ENCODE measurements around the gene MYL3.
A peak's percentile ranks its signal among the peaks of the same experiment; 100 is the strongest.

MYL3 gene

DNA sequence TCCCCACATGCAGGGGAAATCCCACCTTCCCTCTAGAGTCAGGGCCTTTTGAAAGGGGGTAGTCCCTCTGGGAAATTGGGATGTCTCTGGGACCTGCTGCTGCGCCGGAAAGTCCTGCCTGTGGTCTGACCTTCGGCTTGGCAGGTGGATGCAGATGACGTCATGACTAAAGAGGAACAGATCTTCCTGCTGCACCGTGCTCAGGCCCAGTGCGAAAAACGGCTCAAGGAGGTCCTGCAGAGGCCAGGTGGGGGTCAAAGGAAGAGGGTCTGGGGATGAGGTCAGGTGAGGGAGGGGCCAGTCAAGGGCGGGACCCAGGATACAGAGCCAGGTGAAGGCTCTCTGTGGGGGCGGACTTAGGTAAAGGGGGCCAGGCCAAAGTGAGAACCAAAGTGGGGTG is 30.5 kb upstream of the MYL3 start:
- H3K4me3 Mint-ChIP-seq: no peak overlapping the region
- peaks cover 20% of the 10 kb centered on the region for H3K27me3 Mint-ChIP-seq (ENCODE audit: low read depth, poor library complexity)
- H3K27ac Mint-ChIP-seq: no peak overlapping the region
- H3K4me1 Mint-ChIP-seq: peaks cover 36% of the 10 kb centered on the region
- TF ChIP-seq, protein P1, sequence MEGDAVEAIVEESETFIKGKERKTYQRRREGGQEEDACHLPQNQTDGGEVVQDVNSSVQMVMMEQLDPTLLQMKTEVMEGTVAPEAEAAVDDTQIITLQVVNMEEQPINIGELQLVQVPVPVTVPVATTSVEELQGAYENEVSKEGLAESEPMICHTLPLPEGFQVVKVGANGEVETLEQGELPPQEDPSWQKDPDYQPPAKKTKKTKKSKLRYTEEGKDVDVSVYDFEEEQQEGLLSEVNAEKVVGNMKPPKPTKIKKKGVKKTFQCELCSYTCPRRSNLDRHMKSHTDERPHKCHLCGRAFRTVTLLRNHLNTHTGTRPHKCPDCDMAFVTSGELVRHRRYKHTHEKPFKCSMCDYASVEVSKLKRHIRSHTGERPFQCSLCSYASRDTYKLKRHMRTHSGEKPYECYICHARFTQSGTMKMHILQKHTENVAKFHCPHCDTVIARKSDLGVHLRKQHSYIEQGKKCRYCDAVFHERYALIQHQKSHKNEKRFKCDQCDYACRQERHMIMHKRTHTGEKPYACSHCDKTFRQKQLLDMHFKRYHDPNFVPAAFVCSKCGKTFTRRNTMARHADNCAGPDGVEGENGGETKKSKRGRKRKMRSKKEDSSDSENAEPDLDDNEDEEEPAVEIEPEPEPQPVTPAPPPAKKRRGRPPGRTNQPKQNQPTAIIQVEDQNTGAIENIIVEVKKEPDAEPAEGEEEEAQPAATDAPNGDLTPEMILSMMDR (IDR thresholded peaks at IDR 0.05): no peak
- no peaks in the 10 kb centered on the region for H3K9me3 Mint-ChIP-seq
- no peaks in the 10 kb centered on the region for H3K36me3 Mint-ChIP-seq (ENCODE audit: low read depth)
- DNase-seq: no peak

DNA sequence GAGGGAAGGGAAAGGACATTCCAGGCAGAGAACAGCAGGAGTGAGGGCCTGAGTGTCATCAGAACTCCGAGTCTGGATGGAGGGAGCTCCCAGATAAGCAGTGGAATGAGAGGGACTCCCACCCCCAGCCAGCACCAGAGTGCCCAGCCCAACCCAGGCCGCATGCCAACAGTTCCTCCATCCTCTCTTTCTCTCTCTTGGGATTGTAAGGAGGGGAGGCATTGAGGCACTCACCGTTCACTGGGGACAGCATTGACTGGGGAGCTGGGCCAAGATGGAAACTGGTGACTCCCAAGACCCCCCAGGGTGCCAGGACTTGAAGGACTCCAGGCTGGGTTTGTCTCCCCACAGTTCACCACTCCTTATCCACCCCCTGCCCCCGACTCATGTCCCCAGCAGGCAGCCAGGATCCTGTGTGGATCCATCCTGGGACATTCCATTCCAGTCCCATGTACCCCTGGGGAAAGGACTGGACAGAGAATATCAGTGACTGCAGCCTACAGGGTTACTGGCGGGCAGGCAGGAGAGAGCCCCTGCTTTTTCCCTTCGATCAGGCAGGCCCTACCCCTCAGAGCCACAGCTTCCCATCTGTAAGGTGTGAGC is 30.0 kb upstream of the MYL3 start:
- TF ChIP-seq, protein P1 (IDR thresholded peaks at IDR 0.05): no peak
- Mint-ChIP-seq H3K36me3 (ENCODE audit: low read depth) (no peaks in the 10 kb centered on the region), H3K9me3 (no peaks in the 10 kb centered on the region), H3K27me3 (ENCODE audit: low read depth, poor library complexity) (peaks cover 20% of the 10 kb centered on the region), H3K4me3 (peak overlapping the region; percentile 69), H3K4me1 (peaks cover 38% of the 10 kb centered on the region), H3K27ac (no peak overlapping the region)
- no peak for DNase-seq

DNA sequence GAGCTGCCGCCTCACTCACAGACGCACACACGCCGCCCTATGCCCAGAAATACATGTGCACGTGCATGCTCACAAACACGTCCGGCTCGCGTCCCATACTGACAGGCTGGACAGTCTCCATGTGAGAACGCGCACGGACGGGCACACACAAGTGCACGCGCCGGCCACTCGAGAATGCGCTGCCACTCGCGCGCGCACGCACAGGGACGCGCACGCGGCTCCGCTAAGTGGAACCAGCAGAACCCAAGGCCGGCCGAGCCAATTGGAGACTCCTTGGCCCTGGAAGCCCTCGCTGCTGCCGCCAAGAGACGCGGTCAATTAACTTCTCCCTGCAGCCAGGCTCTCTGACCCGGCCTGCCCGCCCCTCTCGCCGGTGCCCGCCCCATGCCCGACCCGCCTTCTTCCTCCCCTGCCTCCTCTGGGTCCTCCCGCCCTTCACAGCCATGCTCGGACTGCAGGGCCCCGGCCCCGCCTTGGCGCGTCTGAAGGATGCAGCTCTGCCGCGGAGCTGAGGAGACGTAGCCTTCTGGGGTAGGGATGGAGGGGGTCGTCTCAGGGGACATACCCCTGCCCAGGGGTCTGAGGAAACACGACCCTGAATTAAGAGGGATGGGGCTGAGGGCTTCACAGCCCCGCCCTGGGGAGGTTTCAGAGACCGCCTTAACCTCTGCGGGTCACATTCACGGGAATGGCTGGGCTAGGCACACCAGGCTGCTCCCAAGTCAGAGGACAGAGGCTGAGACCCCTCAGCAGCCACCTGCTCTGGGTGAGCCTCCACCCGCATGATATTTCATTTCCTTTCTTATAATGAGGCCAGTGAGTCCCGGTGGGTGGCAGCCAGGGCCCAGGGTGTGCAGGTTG is 29.3 kb upstream of the MYL3 start:
- Mint-ChIP-seq H3K36me3 (ENCODE audit: low read depth) (no peaks in the 10 kb centered on the region), H3K4me3 (peak overlapping the region; percentile 69), H3K9me3 (no peaks in the 10 kb centered on the region), H3K27me3 (ENCODE audit: low read depth, poor library complexity) (peaks cover 17% of the 10 kb centered on the region), H3K27ac (no peak overlapping the region), H3K4me1 (peaks cover 38% of the 10 kb centered on the region)
- DNase-seq: peak; percentile 88
- TF ChIP-seq, protein P1 (IDR thresholded peaks at IDR 0.05): no peak

DNA sequence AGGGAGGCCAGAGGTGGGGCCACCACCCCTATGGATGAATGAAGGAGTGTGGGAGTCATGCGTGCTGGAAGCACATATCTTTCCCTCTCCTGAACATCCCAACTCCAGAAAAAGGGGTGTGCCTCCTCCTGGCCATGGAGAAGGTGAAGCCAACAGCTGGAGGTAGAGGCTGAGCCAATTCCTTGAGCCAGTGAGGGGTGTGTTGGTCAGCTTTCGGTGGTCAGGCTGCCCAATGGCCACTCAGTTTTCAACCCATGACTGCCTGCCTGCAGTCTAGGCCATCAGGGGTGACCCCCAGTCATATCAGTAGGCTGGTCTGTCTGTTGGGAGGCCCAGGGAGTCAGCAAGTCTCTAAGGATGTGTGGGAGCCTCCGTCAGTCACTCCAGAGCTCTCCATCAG is 27.9 kb upstream of the MYL3 start:
- Mint-ChIP-seq H3K9me3 (no peaks in the 10 kb centered on the region), H3K4me1 (peaks cover 38% of the 10 kb centered on the region), H3K36me3 (ENCODE audit: low read depth) (no peaks in the 10 kb centered on the region), H3K27ac (no peak overlapping the region), H3K4me3 (peak overlapping the region; percentile 69), H3K27me3 (ENCODE audit: low read depth, poor library complexity) (peaks cover 23% of the 10 kb centered on the region)
- TF ChIP-seq, protein P1 (IDR thresholded peaks at IDR 0.05): no peak
- no peak for DNase-seq

DNA sequence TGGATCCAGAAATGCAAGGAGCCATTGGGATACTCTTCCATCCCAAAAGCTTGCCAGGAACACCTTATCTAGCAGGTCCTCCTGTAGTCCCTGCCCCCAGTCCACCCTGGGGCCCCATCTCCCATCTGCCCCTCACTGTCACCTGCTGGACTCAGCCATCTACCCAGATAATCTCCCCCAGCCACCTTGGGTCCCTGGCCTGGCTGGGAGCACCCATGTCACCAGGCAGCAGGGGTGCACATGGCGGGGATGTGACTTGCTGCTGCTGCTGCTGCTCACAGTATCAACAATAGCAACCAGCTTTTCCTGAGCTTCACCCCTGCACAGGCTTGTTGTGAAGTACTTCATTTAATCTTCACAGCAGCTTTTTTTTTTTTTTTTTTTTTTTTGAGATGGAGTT is 26.9 kb upstream of the MYL3 start:
- Mint-ChIP-seq H3K27me3 (ENCODE audit: low read depth, poor library complexity) (peaks cover 27% of the 10 kb centered on the region), H3K36me3 (ENCODE audit: low read depth) (no peaks in the 10 kb centered on the region), H3K4me1 (peaks cover 37% of the 10 kb centered on the region), H3K27ac (no peak overlapping the region), H3K4me3 (no peak overlapping the region), H3K9me3 (no peaks in the 10 kb centered on the region)
- no peak for DNase-seq
- TF ChIP-seq, protein P1 (IDR thresholded peaks at IDR 0.05): no peak

All from nephron progenitor cell (in vitro differentiated cells).